SHP77 (cell line): Measurements from ENCODE around the gene KLHL20.
"Not testable (repeated sequence)": the region's sequence is repeated elsewhere in the genome, so short reads cannot be mapped to it uniquely, and the experiment has no call there.

ENCODE experiments used
- DNase-seq, 2 experiments: peaks; one replicate each; lab custom pipeline; 2025; lab: John Stamatoyannopoulos, UW

Gene KLHL20

GRCh38 chr1:173753830-173754229 lies 39.0 kb downstream of the KLHL20 start:
- DNase-seq: no peak

DNA sequence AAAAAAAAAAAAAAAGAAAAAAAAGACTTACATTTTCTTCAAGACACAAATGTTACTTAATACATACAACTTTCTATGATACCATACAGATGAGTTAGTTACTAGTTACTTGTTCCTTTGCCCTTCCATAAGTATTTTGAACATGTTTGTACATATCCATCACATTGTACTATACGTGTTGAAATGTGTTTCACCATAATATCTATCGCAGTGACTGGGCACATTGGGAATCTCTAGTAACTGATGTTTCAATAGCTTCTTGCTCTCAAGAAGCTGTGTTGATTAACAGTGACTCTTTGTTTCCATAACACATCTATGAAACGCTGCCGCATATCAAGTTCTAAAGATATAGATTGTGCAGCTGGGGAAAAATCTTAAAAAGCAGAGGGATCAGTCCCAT lies 42.9 kb downstream of the KLHL20 start:
- no peak for DNase-seq

DNA sequence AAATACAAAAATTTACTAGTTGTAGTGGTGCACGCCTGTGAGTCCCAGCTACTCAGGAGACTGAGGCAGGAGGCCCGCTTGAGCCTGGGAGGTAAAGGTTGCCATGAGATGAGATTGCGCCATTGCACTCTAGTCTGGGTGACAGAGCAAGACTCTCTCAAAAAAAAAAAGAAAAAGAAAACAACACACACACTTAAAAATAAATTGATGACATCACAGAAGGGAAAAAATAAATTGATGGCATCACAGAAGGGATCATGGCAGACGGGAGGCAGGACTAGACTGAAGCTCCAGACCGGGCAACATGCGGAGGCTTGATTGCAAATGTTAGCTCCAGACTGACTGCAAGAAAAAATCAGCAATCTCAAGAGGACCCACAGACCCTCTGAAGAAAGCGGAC lies 43.3 kb downstream of the KLHL20 start:
- no peak for DNase-seq

GRCh38 chr1:173758980-173759379 lies 44.2 kb downstream of the KLHL20 start:
- DNase-seq: no peak

DNA sequence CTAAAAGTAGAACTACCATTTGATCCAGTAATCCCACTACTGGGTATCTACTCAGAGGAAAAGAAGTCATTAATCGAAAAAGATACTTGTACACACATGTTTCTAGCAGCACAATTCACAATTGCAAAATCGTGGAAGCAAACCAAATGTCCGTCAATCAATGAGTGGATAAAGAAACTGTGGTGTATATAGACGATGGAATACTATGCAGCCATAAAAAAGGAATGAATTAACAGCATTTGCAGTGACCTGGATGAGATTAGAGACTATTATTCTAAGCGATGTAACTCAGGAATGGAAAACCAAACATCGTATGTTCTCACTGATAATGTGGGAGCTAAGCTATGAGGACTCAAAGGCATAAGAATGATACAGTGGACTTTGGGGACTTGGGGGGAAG lies 49.5 kb downstream of the KLHL20 start:
- not testable (repeated sequence) for DNase-seq

GRCh38 chr1:173768206-173768605 lies 53.4 kb downstream of the KLHL20 start:
- no peak for DNase-seq

DNA sequence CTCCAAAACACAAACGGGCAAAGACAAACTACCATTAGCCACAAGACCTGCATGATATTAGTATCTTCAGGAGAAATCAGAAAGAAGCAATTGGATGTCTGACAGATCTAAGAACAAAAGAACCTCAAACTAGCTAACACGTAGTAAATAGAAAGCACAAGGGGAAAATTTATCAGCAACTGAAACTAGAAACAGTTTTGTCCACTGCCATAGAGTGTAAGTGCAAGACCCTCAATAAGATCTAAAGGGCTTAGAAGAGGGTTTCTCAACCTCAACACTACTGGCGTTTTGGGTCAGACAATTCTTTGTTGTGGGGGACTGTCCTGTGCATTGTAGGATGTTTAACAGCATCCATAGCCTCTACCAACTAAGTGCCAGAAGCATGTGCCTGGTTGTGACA lies 54.0 kb downstream of the KLHL20 start:
- DNase-seq: no peak

DNA sequence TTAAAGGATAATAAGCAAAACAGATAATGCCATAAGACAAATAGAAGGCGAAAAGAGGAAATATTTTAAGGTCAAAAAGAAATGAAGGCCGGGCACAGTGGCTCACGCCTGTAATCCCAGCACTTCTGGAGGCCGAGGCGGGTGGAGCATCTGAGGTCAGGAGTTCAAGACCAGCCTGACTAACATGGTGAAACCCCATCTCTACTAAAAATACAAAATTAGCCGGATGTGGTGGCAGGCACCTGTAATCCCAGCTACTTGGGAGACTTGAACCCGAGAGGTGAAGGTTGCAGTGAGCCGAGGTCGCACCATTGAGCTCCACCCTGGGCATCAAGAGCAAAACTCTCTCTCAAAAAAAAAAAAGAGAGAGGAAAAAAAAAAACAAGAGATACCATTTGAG lies 55.5 kb downstream of the KLHL20 start:
- DNase-seq: not testable (repeated sequence)

DNA sequence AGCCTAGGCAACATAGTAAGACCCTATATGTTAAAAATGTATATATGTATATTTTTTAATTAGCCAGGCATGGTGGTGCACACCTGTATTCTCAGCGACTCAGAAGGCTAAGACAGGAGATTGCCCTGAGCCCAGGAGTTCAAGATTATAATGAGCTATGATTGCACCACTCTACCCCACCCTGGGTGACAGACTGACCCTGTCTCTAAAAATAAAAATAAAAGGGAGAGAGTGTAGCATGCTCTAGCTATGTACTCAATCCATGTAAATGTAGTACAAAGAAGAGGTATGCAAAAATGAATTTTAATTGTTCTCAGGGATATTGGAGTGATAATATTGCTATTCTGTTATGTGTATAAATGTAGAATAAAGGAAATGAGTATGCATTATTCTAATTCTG lies 56.8 kb downstream of the KLHL20 start:
- no peak for DNase-seq

GRCh38 chr1:173775578-173776226 lies 60.9 kb downstream of the KLHL20 start:
- DNase-seq: no peak

- DNase-seq: no peak
Measured at GRCh38 chr1:173779936-173780335, 65.2 kb downstream of the KLHL20 start.

GRCh38 chr1:173784997-173785396 lies 70.2 kb downstream of the KLHL20 start:
- DNase-seq: no peak

DNA sequence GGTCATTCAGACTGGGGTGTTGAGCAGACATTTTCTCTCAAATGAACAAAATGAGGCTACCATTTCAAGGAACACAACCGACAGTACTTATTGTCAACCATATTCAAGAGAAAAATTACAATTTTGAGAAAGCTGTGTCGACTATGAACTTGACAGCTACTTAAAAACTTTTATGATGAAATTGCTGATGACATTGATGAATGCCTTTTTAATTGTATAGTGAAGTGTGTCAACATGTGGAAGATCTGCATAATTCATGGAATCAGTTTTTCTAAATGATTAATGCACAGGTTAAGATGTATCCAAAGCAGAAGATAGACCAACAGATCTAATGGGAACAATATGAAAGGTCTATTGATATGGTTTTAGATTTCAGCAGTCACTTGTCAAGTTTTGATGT lies 75.1 kb downstream of the KLHL20 start:
- DNase-seq: no peak

DNA sequence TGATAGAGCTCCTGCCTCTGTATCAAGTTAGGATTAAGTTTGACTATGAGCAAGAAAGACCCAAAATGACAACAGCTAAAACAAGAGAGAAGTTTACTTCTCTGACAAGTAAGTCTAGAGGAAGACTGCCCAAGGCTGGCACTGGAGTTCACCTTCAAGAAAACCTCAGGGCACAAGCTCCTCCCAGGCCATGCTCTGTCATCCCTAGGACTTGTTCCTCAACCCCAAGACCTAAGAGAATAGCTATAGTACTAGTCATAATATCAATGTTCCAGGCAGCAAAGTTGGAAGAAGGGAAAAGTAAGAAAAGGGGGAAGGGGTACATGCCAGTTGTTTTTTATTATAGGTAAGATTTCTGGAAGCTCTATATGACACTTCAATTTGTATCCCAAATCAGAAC lies 83.3 kb downstream of the KLHL20 start:
- no peak for DNase-seq

DNA sequence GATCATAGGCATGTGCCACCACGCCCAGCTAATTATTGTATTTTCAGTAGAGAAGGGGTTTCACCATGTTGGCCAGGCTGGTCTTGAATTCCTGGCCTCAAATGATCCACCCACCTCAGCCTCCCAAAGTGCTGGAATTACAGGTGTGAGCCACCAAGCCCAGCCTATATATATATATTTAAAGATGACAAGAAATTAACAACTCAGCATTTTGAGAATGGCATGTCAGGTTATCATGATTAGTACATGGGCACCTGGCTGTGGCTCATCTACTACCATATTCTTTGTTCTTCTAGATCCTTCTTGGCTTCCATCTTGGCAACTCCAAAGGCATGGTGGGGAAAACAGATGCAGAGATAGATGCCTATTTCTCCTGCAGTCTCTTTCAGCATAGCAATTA lies 85.2 kb downstream of the KLHL20 start:
- not testable (repeated sequence) for DNase-seq

GRCh38 chr1:173802961-173803360 lies 88.2 kb downstream of the KLHL20 start:
- no peak for DNase-seq

- DNase-seq: not testable (repeated sequence)
Measured at GRCh38 chr1:173813654-173814053, 98.9 kb downstream of the KLHL20 start.

DNA sequence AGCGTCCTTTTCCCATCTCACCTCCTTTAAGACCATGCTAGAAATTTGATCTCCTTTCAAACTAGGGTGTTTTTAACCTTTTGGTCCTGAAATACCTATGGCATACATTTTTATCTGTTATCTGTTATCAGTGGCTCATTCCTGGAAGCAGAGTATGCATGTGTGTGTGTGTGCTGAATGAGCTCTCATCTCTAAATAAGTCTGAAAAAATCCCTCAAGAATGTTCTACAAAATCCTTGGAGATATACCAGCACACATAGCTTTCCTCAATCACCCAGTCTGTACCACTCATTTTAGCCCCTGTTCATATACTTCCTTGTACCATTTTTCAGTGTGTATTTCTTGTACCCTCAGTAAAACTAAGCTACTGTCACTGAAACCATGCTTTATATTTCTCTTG lies 103.7 kb downstream of the KLHL20 start:
- no peak for DNase-seq

DNA sequence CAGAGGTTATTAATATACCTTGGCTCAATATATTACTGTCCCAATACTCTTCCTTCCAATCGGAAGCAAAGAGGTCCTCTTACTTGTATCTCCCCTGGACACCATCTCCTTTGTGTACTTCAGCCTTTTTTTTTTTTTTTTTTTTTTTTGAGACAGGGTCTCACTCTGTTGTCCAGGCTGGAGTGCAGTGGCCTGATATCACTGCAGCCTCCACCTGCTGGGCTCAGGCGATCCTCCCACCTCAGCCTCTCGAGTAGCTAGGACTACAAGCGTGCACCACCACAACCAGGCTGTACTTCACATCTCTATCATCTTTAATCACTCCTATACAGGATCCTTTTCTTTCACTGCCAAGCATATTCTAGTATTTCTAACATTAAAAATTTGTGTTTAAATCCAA lies 106.9 kb downstream of the KLHL20 start:
- DNase-seq: no peak

DNA sequence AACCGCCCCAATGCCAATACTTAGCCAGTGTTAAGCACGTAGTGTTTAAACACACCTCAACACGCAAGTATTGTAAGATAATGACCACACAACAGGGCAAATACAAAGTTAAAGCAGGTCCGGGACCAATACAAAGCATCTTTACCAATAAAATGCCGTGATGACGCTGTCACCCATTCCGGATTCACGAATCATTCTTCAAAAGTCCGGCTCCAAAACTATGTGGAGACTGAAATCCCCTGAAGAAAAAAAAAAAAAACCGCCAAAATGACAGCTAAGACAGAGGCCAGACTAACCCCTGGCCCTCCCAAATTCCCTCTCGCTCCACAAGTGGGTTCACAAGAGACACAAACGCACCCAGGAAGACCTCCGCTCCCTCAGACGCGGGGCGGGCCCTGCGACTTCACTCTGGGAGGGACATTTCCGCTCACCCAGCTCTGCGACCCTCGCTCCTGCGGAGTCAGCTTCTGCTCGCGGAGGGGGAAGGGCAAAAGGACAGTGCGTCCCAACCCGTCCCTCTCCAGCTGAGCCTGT lies 109.1 kb downstream of the KLHL20 start:
- DNase-seq: no peak

DNA sequence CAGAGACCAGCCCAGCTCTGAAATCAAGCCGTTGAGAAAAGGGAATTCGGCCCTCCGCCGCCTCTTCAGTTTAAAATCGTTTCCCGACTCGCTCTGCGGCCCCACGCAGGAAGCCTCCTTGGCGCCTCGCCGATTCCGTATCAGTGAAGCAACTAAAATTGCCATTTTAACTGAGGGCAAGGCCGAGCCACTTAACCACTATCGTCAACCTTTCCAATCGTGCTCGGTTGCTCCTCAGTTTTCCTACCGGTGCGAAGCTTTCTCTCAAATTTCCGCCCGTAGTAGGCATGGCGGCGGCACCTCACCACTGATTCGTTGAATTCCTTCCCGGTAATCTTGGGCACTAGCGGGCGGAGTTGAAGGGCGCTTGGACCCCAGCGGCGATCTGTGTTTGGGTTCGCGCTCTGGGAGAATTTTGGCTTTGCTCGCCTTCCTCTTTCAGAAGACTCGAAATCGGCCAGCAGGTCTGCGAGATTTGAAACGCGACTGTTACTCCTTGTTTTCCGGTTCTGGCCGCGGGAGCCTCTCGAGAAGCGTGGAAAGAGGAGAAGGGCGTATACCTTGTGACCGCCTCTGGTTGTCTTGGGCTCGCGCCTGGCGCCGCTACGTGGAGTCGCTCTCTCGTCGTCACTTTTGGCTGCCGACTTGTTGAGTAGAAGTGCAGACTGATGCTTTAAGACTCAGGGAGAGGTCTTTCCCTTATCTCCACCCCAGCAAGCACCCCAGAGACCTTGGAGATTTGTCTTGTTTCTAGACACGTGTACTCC lies 109.7 kb downstream of the KLHL20 start, which contains the start of the genes CENPL and DARS2:
TSS of gene CENPL (minus strand) at position 569 of the 767 bp plus-strand sequence. CDS start 13,584 bp downstream, outside the sequence.
TSS of gene DARS2 (plus strand) at position 359 of the 767 bp plus-strand sequence. CDS start 557 bp downstream, outside the sequence.
- DNase-seq: peak; percentile 96 to 97

- DNase-seq: no peak
Measured at GRCh38 chr1:173827611-173828010, 112.8 kb downstream of the KLHL20 start.

- DNase-seq: no peak
Measured at GRCh38 chr1:173832748-173833147, 118.0 kb downstream of the KLHL20 start.
